HepG2 (cell line): ENCODE results near the gene STMN1. TPM values are rescaled to one million over a fixed set of nuclear protein-coding genes. Genes with fewer than 3 reads are reported as not detected.

Experiments
- AGO2 ChIP-seq: fragments of 200-400 bp; formaldehyde crosslinking; optimal IDR thresholded peaks from 2 replicates; pipeline ENCODE3; 2017; ENCODE audit warnings: mild to moderate bottlenecking, low read depth, low read length, moderate library complexity
- BHLHE40 ChIP-seq: IDR thresholded peaks from 2 replicates; pipeline ENCODE4 v1.6.1; 2011; ENCODE audit warnings: low read length, improper control_type of control experiment
- FOXO1 ChIP-seq: sonication (generic); formaldehyde crosslinking; IDR thresholded peaks from 2 replicates; pipeline ENCODE4 v1.4.0; 2020; ENCODE audit warnings: missing genetic modification reagents
- HNF4A ChIP-seq: sonication (generic); formaldehyde crosslinking; IDR thresholded peaks from 2 replicates; pipeline ENCODE4 v1.4.0; 2020; ENCODE audit warnings: missing genetic modification reagents
- HNRNPUL1 ChIP-seq: fragments of 200-400 bp; formaldehyde crosslinking; IDR thresholded peaks from 2 replicates; pipeline ENCODE4 v1.6.1; 2017; ENCODE audit warnings: low read depth, mild to moderate bottlenecking, low read length, moderate library complexity
- KMT2B ChIP-seq: IDR thresholded peaks from 2 replicates; pipeline ENCODE4 v1.6.1; 2016; ENCODE audit warnings: missing genetic modification reagents, missing compliant biosample characterization
- MAFK ChIP-seq, 2 experiments: IDR thresholded peaks in 1 of 2; conservative IDR thresholded peaks in 1 of 2; 2 replicates each; pipeline ENCODE4 v1.6.1; 2011; ENCODE audit warnings: improper control_type of control experiment in 2 of 2, low read length in 2 of 2
- MED13 ChIP-seq: sonication (generic); formaldehyde crosslinking; IDR thresholded peaks from 2 replicates; pipeline ENCODE4 v1.5.0; 2020; ENCODE audit warnings: missing genetic modification reagents
- NFKB2 ChIP-seq: sonication (generic); formaldehyde crosslinking; IDR thresholded peaks from 2 replicates; pipeline ENCODE4 v1.4.0; 2020; ENCODE audit warnings: missing genetic modification reagents, borderline replicate concordance
- PTBP1 ChIP-seq: fragments of 200-400 bp; formaldehyde crosslinking; IDR thresholded peaks from 2 replicates; pipeline ENCODE4 v1.6.1; 2018; ENCODE audit warnings: low read length, low read depth; ENCODE audit not compliant: poor library complexity, severe bottlenecking
- THRA ChIP-seq: sonication (generic); formaldehyde crosslinking; IDR thresholded peaks from 2 replicates; pipeline ENCODE4 v1.4.0; 2020; ENCODE audit warnings: missing genetic modification reagents, borderline replicate concordance
- ZMAT5 ChIP-seq: sonication (generic); formaldehyde crosslinking; IDR thresholded peaks from 2 replicates; pipeline ENCODE4 v1.5.0; 2020; ENCODE audit warnings: mild to moderate bottlenecking, low read depth, missing genetic modification reagents, borderline replicate concordance
- ZNF230 ChIP-seq: sonication (generic); formaldehyde crosslinking; IDR thresholded peaks from 2 replicates; pipeline ENCODE4 v1.4.0; 2020; ENCODE audit warnings: mild to moderate bottlenecking, missing genetic modification reagents
- ZNF788 ChIP-seq: sonication (generic); formaldehyde crosslinking; IDR thresholded peaks from 2 replicates; pipeline ENCODE4 v1.5.0; 2020; ENCODE audit warnings: mild to moderate bottlenecking, missing genetic modification reagents, borderline replicate concordance
- ZSCAN22 ChIP-seq: sonication (generic); formaldehyde crosslinking; IDR thresholded peaks from 2 replicates; pipeline ENCODE4 v1.4.0; 2020; ENCODE audit warnings: mild to moderate bottlenecking, missing genetic modification reagents
- ZSCAN31 ChIP-seq: sonication (generic); formaldehyde crosslinking; IDR thresholded peaks from 2 replicates; pipeline ENCODE4 v1.5.0; 2020; ENCODE audit warnings: low read depth, mild to moderate bottlenecking, missing genetic modification reagents
- polyA plus RNA-seq, 8 experiments: library from polyadenylated mRNA; depleted of rRNA in 3 of 8; stranded (reverse) in 7 of 8; unstranded in 1 of 8; fragments of >200 nt; fragmentation: Illumina TruSeq in 4 of 8; extraction: Trizol in 4 of 8; gene quantifications; 2 replicates each; pipeline versions ENCODE4 v1.2.1 to v1.2.3, GENCODE V29; 2011 to 2016; ENCODE audit warnings: low read depth in 4 of 8, missing spikeins in 1 of 8, mixed read lengths in 1 of 8; ENCODE audit not compliant: insufficient read depth in 1 of 8
- total RNA-seq, 5 experiments: library from RNA; depleted of rRNA; stranded (reverse); fragments of >200 nt; fragmentation: Illumina TruSeq; extraction: Trizol; gene quantifications; 2 replicates each; pipeline ENCODE4 v1.2.3, GENCODE V29; 2016; ENCODE audit warnings: low read depth in 1 of 5
- TF ChIP-seq, protein P1 (sequence below): sonication (generic); formaldehyde crosslinking; IDR thresholded peaks from 2 replicates; pipeline ENCODE4 v1.8.0; 2022; ENCODE audit warnings: missing genetic modification reagents, mild to moderate bottlenecking, moderate library complexity, borderline replicate concordance
- TF ChIP-seq, protein P2 (sequence below): sonication (generic); formaldehyde crosslinking; IDR thresholded peaks from 2 replicates; pipeline ENCODE4 v1.8.1; 2022; ENCODE audit warnings: mild to moderate bottlenecking, missing genetic modification reagents
- TF ChIP-seq, protein P3 (sequence below): IDR thresholded peaks from 2 replicates; pipeline ENCODE4 v1.6.1; 2016; ENCODE audit warnings: low read depth
- TF ChIP-seq, protein P4 (sequence below): sonication (generic); formaldehyde crosslinking; IDR thresholded peaks from 2 replicates; pipeline ENCODE4 v1.8.0; 2022; ENCODE audit warnings: mild to moderate bottlenecking, missing genetic modification reagents, borderline replicate concordance

The STMN1 gene
- total and polyA plus RNA-seq, 2 of the 13 experiments (the other 11 are each of a cell fraction or from before 2014, with no cell fraction given): 45.9 to 409 TPM

DNA sequence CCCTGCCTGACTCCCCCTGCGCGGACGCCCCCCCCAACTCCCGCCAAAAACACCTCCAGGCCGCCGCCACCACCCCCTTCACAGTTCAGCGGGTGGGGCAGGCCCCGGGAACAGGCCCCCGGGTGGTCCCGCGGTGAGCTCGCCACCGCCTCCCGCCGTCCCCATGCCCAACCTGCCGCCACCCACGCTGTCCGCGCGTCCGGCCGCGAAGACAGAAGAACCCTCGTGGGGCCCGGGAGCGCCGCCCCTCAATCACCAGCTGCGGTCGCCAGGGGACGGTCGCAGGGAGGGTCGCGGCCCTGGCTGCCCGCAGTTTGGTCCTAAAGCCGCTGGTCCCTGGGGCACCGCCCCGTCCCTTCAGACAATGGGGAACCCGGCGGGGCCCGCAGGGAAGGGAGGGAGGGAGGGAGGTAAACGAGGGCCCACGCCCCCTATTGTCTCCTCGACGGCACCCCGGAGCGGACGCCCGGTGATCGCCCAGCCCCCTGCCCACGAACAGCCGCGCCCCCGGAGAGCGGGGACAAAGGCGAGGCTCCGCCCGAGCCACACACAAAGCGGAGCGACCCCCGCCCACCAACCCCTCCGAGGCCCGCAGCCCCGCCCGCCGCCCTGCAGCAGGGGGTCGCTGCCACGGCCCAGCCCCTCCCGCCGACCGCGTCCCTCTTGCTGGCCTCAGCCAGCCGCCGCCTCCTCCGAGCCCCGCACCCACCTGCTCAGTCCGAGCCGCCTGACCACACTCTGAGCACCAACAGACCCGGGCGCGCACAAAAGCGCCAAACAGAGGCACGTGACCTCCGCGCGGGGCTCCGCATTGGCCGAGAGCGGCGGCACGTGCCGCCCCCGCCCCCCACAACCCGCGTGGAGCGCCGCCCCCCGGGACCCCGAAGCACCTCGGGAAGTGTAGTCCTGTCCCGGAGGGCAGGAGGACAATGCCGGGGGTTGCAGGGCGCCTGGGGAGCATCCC lies at the start of gene STMN1 (continued):
- TF ChIP-seq, protein P1, sequence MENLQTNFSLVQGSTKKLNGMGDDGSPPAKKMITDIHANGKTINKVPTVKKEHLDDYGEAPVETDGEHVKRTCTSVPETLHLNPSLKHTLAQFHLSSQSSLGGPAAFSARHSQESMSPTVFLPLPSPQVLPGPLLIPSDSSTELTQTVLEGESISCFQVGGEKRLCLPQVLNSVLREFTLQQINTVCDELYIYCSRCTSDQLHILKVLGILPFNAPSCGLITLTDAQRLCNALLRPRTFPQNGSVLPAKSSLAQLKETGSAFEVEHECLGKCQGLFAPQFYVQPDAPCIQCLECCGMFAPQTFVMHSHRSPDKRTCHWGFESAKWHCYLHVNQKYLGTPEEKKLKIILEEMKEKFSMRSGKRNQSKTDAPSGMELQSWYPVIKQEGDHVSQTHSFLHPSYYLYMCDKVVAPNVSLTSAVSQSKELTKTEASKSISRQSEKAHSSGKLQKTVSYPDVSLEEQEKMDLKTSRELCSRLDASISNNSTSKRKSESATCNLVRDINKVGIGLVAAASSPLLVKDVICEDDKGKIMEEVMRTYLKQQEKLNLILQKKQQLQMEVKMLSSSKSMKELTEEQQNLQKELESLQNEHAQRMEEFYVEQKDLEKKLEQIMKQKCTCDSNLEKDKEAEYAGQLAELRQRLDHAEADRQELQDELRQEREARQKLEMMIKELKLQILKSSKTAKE (CRISPR knock-in tag): no peak
- TF ChIP-seq ZSCAN31 (CRISPR knock-in tag) (0 out of 2 replicates have a peak, but pooled peaks have one; percentile 28), MAFK (conservative IDR thresholded peaks at IDR 0.05 in 1 of 2, IDR thresholded peaks at IDR 0.05 in 1 of 2; ENCODE audit: low read length in 2 of 2) (no peak), FOXO1 (CRISPR knock-in tag) (no peak), NFKB2 (CRISPR knock-in tag) (0 out of 2 replicates have a peak, but pooled peaks have one; percentile 56), KMT2B (CRISPR knock-in tag) (no peak), ZNF230 (no peak; the same call in 1 of the 2 replicates), ZNF788 (CRISPR knock-in tag) (peak; percentile 39; the same call in 1 of the 2 replicates), ZMAT5 (CRISPR knock-in tag) (no peak), HNF4A (CRISPR knock-in tag) (no peak), AGO2 (peak; percentile 86), THRA (CRISPR knock-in tag) (no peak; the same call in 1 of the 2 replicates), MED13 (CRISPR knock-in tag) (no peak), PTBP1 (no peak), ZSCAN22 (CRISPR knock-in tag) (no peak), HNRNPUL1 (no peak), BHLHE40 (peak; percentile 99)
- TF ChIP-seq, protein P2, sequence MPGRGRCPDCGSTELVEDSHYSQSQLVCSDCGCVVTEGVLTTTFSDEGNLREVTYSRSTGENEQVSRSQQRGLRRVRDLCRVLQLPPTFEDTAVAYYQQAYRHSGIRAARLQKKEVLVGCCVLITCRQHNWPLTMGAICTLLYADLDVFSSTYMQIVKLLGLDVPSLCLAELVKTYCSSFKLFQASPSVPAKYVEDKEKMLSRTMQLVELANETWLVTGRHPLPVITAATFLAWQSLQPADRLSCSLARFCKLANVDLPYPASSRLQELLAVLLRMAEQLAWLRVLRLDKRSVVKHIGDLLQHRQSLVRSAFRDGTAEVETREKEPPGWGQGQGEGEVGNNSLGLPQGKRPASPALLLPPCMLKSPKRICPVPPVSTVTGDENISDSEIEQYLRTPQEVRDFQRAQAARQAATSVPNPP (CRISPR knock-in tag): no peak
- TF ChIP-seq, protein P3, sequence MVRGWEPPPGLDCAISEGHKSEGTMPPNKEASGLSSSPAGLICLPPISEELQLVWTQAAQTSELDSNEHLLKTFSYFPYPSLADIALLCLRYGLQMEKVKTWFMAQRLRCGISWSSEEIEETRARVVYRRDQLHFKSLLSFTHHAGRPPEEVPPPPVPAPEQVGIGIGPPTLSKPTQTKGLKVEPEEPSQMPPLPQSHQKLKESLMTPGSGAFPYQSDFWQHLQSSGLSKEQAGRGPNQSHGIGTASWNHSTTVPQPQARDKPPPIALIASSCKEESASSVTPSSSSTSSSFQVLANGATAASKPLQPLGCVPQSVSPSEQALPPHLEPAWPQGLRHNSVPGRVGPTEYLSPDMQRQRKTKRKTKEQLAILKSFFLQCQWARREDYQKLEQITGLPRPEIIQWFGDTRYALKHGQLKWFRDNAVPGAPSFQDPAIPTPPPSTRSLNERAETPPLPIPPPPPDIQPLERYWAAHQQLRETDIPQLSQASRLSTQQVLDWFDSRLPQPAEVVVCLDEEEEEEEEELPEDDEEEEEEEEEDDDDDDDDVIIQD (CRISPR knock-in tag): no peak
- TF ChIP-seq, protein P4, sequence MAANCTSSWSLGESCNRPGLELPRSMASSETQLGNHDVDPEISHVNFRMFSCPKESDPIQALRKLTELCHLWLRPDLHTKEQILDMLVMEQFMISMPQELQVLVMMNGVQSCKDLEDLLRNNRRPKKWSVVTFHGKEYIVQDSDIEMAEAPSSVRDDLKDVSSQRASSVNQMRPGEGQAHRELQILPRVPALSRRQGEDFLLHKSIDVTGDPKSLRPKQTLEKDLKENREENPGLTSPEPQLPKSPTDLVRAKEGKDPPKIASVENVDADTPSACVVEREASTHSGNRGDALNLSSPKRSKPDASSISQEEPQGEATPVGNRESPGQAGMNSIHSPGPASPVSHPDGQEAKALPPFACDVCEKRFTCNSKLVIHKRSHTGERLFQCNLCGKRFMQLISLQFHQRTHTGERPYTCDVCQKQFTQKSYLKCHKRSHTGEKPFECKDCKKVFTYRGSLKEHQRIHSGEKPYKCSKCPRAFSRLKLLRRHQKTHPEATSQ (CRISPR knock-in tag): no peak
